GM18870 (cell line): ENCODE measurements around the gene ITPR1.
"Not testable (repeated sequence)": the region's sequence is repeated elsewhere in the genome, so short reads cannot be mapped to it uniquely, and the experiment has no call there.

ENCODE experiments used
- ATAC-seq: cut with Tn5 transposase; IDR thresholded peaks from one replicate; pipeline ENCODE4 v1.9.1; 2021; ENCODE audit warnings: moderate library complexity; ENCODE audit not compliant: unreplicated experiment

The ITPR1 gene

GRCh38 chr3:4752201-4753072 lies 259.3 kb downstream of the ITPR1 start:
- peak; percentile 25 for ATAC-seq

- no peak for ATAC-seq
Observed at GRCh38 chr3:4753073-4753691, 260.0 kb downstream of the ITPR1 start.

- peak; percentile 64 for ATAC-seq
Observed at GRCh38 chr3:4754180-4755086, 261.3 kb downstream of the ITPR1 start.

GRCh38 chr3:4755566-4755965 lies 262.4 kb downstream of the ITPR1 start:
- ATAC-seq = no peak

- ATAC-seq = no peak
Observed at GRCh38 chr3:4756057-4756775, 263.1 kb downstream of the ITPR1 start.

- ATAC-seq = peak; percentile 48
Observed at GRCh38 chr3:4756855-4757574, 263.9 kb downstream of the ITPR1 start.

GRCh38 chr3:4757575-4758248 lies 264.6 kb downstream of the ITPR1 start:
- ATAC-seq = no peak

- no peak for ATAC-seq
Observed at GRCh38 chr3:4758249-4758860, 265.2 kb downstream of the ITPR1 start.

GRCh38 chr3:4758957-4759656 lies 266.0 kb downstream of the ITPR1 start:
- no peak for ATAC-seq

GRCh38 chr3:4759689-4760312 lies 266.7 kb downstream of the ITPR1 start:
- no peak for ATAC-seq

- ATAC-seq = no peak
Observed at GRCh38 chr3:4761759-4762158, 268.6 kb downstream of the ITPR1 start.

GRCh38 chr3:4762481-4763230 lies 269.5 kb downstream of the ITPR1 start:
- ATAC-seq = not testable (repeated sequence)

GRCh38 chr3:4763604-4764247 lies 270.6 kb downstream of the ITPR1 start:
- no peak for ATAC-seq

GRCh38 chr3:4765212-4765611 lies 272.1 kb downstream of the ITPR1 start:
- ATAC-seq = no peak

- ATAC-seq = no peak
Observed at GRCh38 chr3:4766263-4766662, 273.1 kb downstream of the ITPR1 start.

GRCh38 chr3:4766716-4767499 lies 273.8 kb downstream of the ITPR1 start:
- no peak for ATAC-seq
